Small intestine (tissue), 7 donors: Measurements from ENCODE around the gene CNTN3. TPM values are rescaled to one million over a fixed set of nuclear protein-coding genes. Genes with fewer than 3 reads are reported as not detected.

Experiments used
- DNase-seq, 2 donors: peaks; one replicate each; pipeline versions ENCODE4 v3.0.0 to v3.0.0-alpha.2; 2013
- FAIRE-seq: peaks from 2 replicates; lab custom pipeline; 2012; peaks lifted over from hg19 to GRCh38; lab: Jason Lieb, UNC
- H3K27ac ChIP-seq, 3 donors: one replicate each; pipeline ENCODE4 v1.5.1; 2013; ENCODE audit warnings: low read length in 2 of 3, mild to moderate bottlenecking in 2 of 3, control low read depth in 1 of 3, inconsistent platforms in 1 of 3, low read depth in 1 of 3, moderate library complexity in 1 of 3
- H3K27me3 ChIP-seq, 3 donors: one replicate each; pipeline ENCODE4 v1.6.1; 2013; ENCODE audit warnings: low read length in 3 of 3, inconsistent platforms in 1 of 3; ENCODE audit not compliant: control insufficient read depth in 3 of 3, insufficient read depth in 3 of 3
- H3K36me3 ChIP-seq, 3 donors: one replicate each; pipeline ENCODE4 v1.6.1; 2013; ENCODE audit warnings: low read length in 3 of 3, inconsistent platforms in 1 of 3, low read depth in 1 of 3, mild to moderate bottlenecking in 1 of 3, moderate library complexity in 1 of 3; ENCODE audit not compliant: control insufficient read depth in 3 of 3, insufficient read depth in 2 of 3
- H3K4me1 ChIP-seq, 3 donors: one replicate each; pipeline ENCODE4 v1.6.1; 2013; ENCODE audit warnings: low read length in 2 of 3, inconsistent platforms in 1 of 3, low read depth in 1 of 3, mild to moderate bottlenecking in 1 of 3, moderate library complexity in 1 of 3; ENCODE audit not compliant: control insufficient read depth in 3 of 3, insufficient read depth in 2 of 3
- H3K4me3 ChIP-seq, 3 donors: one replicate each; pipeline ENCODE4 v1.5.1; 2013; ENCODE audit warnings: low read length in 3 of 3, control low read depth in 1 of 3, inconsistent platforms in 1 of 3, low read depth in 1 of 3, mild to moderate bottlenecking in 1 of 3, moderate library complexity in 1 of 3
- H3K9me3 ChIP-seq, 2 donors: one replicate each; pipeline ENCODE4 v1.6.1; 2013; ENCODE audit warnings: low read depth in 1 of 2, low read length in 1 of 2; ENCODE audit not compliant: control insufficient read depth in 2 of 2, insufficient read depth in 1 of 2
- WGBS, 3 donors: extraction: QIAGEN DNeasy Blood & Tissue Kit; methylation state at CpG; one replicate each; pipeline ENCODE4 v1.1.7; 2013; 5-methylcytosine and 5-hydroxymethylcytosine counted together
- polyA plus RNA-seq, 4 donors: library from polyadenylated mRNA; stranded (reverse) in 3 of 4; unstranded in 1 of 4; fragments of 200-250 nt in 3 of 4; fragments of 120-200 nt in 1 of 4; gene quantifications; one replicate each; pipeline versions ENCODE4 v1.2.1 to v1.2.3, GENCODE V29; 2013
- donor health status: healthy with polysubstance abuse.
- donor health status: control.
- donor health status: control.
- donor health status: Bipolar disorder and iron deficiency.
- donor health status: healthy.

Gene CNTN3
- polyA plus RNA-seq, 4 donors: 0.66 to 2.9 TPM; not detected in 2

DNA sequence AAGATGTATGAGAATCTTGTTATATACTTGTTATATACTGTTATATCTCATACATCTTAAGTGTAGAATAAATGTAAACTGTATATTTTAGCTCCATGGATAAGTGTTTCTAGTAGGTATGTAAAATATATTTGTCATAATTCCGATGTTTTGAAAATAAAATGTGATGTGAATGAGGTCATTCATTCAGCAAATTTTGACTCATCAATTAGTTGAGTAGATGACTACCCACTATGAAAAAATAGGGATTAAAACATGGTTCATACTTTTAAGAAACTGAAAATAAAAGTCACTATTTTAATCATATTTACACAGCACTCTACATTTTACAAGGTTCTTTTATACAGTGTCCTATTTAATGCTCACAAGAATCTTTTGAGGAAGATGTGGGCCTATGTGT, 28.4 kb upstream of the CNTN3 start:
- no peaks in the 10 kb centered on the region for H3K27me3 ChIP-seq
- no peak overlapping the region for H3K4me3 ChIP-seq
- no peaks in the 10 kb centered on the region for H3K9me3 ChIP-seq
- no peak overlapping the region for H3K27ac ChIP-seq
- 76 to 98% (median 91%) methylated on average over 1 of the region's 1 CpG for WGBS, 3 donors
- FAIRE-seq: no peak
- H3K36me3 ChIP-seq: no peaks in the 10 kb centered on the region
- no peak for DNase-seq
- no peaks in the 10 kb centered on the region for H3K4me1 ChIP-seq

GRCh38 chr3:74640211-74640610, 25.8 kb upstream of the CNTN3 start:
- H3K4me1 ChIP-seq: no peaks in the 10 kb centered on the region
- no peaks in the 10 kb centered on the region for H3K27me3 ChIP-seq
- DNase-seq (no peak), FAIRE-seq (no peak)
- no peaks in the 10 kb centered on the region for H3K9me3 ChIP-seq
- no peaks in the 10 kb centered on the region for H3K36me3 ChIP-seq
- H3K27ac ChIP-seq: no peak overlapping the region
- H3K4me3 ChIP-seq: no peak overlapping the region

- DNase-seq (no peak), FAIRE-seq (no peak)
- WGBS, 3 donors: 65 to 82% (median 69%) methylated on average over 3 of the region's 3 CpGs
- H3K9me3 ChIP-seq: no peaks in the 10 kb centered on the region
- no peaks in the 10 kb centered on the region for H3K4me1 ChIP-seq
- H3K36me3 ChIP-seq: no peaks in the 10 kb centered on the region
- H3K4me3 ChIP-seq: no peak overlapping the region
- H3K27me3 ChIP-seq: no peaks in the 10 kb centered on the region
- no peak overlapping the region for H3K27ac ChIP-seq
Measured at GRCh38 chr3:74639681-74640080, 25.2 kb upstream of the CNTN3 start.

GRCh38 chr3:74636981-74637380, 22.5 kb upstream of the CNTN3 start:
- Histone ChIP-seq H3K27ac (no peak overlapping the region), H3K4me3 (no peak overlapping the region), H3K27me3 (no peaks in the 10 kb centered on the region), H3K9me3 (no peaks in the 10 kb centered on the region), H3K4me1 (no peaks in the 10 kb centered on the region), H3K36me3 (no peaks in the 10 kb centered on the region)
- DNase-seq (no peak), FAIRE-seq (no peak)

- Histone ChIP-seq H3K9me3 (no peaks in the 10 kb centered on the region), H3K27ac (no peak overlapping the region), H3K4me3 (no peak overlapping the region), H3K4me1 (no peaks in the 10 kb centered on the region), H3K27me3 (no peaks in the 10 kb centered on the region), H3K36me3 (no peaks in the 10 kb centered on the region)
- DNase-seq (no peak), FAIRE-seq (no peak)
- 68 to 76% (median 74%) methylated on average over 1 of the region's 1 CpG for WGBS, 3 donors
Measured at GRCh38 chr3:74633021-74633420, 18.6 kb upstream of the CNTN3 start.

DNA sequence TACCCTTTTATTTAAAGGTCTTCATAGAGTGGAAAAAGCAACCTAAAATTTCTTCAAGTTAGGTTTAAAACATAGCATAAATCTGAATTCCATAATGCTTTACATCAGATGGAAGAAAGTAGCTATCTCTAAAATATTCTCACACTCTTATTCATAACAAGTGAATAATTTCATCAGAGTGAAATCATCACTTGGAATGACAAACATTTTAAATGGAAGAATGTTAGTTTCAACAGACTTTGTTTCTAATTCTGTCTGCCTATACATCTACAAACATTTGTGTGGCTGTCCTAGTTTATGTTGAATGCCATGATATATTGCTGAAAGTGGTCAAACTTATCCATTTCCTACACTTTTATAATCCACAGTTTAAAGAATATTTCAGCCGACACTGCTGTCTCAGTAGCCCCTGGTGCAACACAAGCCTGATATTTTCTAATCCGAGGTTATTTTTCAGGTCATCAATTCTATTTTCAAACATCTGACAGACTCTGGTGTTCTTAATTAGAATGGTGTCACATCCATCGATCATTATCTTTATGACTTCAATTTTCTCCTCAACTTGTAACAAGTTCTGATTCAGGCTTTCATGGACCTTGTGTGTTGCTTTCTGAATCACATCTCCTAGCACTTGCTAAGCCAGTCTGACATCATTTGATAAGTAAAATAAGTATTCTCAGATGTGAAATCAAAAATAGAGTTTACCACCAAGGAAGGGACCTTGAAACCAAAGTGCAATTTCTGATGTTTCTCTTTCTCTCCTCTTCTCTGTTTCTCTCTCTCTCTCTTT, 17.1 kb upstream of the CNTN3 start:
- no peaks in the 10 kb centered on the region for H3K36me3 ChIP-seq
- FAIRE-seq (no peak), DNase-seq (no peak)
- no peaks in the 10 kb centered on the region for H3K9me3 ChIP-seq
- H3K27me3 ChIP-seq: no peaks in the 10 kb centered on the region
- H3K27ac ChIP-seq: no peak overlapping the region
- WGBS, 3 donors: 77% methylated on average over 3 of the region's 3 CpGs
- no peak overlapping the region for H3K4me3 ChIP-seq
- no peaks in the 10 kb centered on the region for H3K4me1 ChIP-seq

- 30 to 48% (median 42%) methylated on average over 4 of the region's 4 CpGs for WGBS, 3 donors
- no peak for FAIRE-seq
- Histone ChIP-seq H3K9me3 (no peaks in the 10 kb centered on the region), H3K27me3 (no peaks in the 10 kb centered on the region), H3K27ac (no peak overlapping the region), H3K36me3 (no peaks in the 10 kb centered on the region), H3K4me1 (no peaks in the 10 kb centered on the region), H3K4me3 (no peak overlapping the region)
- peak in 1 of 2 donors; percentile 15 for DNase-seq
Measured at GRCh38 chr3:74630602-74631001, 16.1 kb upstream of the CNTN3 start.

GRCh38 chr3:74626011-74626410, 11.6 kb upstream of the CNTN3 start:
- H3K27ac ChIP-seq: no peak overlapping the region
- no peaks in the 10 kb centered on the region for H3K9me3 ChIP-seq
- DNase-seq: no peak
- H3K4me3 ChIP-seq: no peak overlapping the region
- H3K36me3 ChIP-seq: no peaks in the 10 kb centered on the region
- no peaks in the 10 kb centered on the region for H3K27me3 ChIP-seq
- H3K4me1 ChIP-seq: no peaks in the 10 kb centered on the region
- WGBS, 3 donors: 65 to 72% (median 67%) methylated on average over 2 of the region's 2 CpGs
- no peak for FAIRE-seq

DNA sequence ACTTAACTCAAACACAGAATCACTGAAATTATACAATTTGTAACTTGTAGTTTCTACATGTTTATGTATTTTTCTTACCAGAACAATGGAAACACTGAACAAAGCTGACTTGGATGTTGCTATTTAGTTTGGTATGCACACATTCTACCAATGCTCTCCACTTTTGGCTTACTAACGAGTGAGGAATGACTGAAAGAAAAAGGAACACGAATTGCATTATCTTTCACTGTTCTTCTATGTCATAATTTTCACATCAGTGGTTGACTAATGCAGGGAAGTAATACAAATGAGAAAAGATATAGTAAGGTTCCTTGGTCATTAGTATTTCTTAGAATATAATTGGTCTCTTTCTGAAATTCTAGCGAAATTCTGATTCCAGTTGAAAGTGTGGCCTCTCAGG, 9.8 kb upstream of the CNTN3 start:
- H3K27ac ChIP-seq: no peak overlapping the region
- no peak overlapping the region for H3K4me3 ChIP-seq
- FAIRE-seq: no peak
- no peak for DNase-seq
- no peaks in the 10 kb centered on the region for H3K4me1 ChIP-seq
- WGBS, 3 donors: 75 to 82% (median 80%) methylated on average over 3 of the region's 3 CpGs
- no peaks in the 10 kb centered on the region for H3K9me3 ChIP-seq
- H3K27me3 ChIP-seq: no peaks in the 10 kb centered on the region
- no peaks in the 10 kb centered on the region for H3K36me3 ChIP-seq
